Activated naive CD8-positive, alpha-beta T cell treated with anti-CD3 and anti-CD28 coated beads for 36 hours (primary cell): Measurements from ENCODE around the gene SNRPB2. TPM values are rescaled to one million over a fixed set of nuclear protein-coding genes. Genes with fewer than 3 reads are reported as not detected.

Experiments
- DNase-seq: peaks from one replicate; pipeline ENCODE4 v3.0.0; 2021
- H3K27ac Mint-ChIP-seq: one replicate; pipeline ENCODE4 v1.8.0; 2022; ENCODE audit warnings: mild to moderate bottlenecking, moderate library complexity, mixed read lengths
- H3K27me3 Mint-ChIP-seq: one replicate; pipeline ENCODE4 v1.8.0; 2022; ENCODE audit warnings: mild to moderate bottlenecking, mixed read lengths
- H3K36me3 Mint-ChIP-seq: one replicate; pipeline ENCODE4 v1.8.0; 2021; ENCODE audit warnings: mild to moderate bottlenecking, mixed read lengths
- H3K4me1 Mint-ChIP-seq: one replicate; pipeline ENCODE4 v1.8.0; 2021; ENCODE audit warnings: mixed read lengths
- H3K4me3 Mint-ChIP-seq: one replicate; pipeline ENCODE4 v1.8.0; 2022; ENCODE audit warnings: mild to moderate bottlenecking, moderate library complexity, mixed read lengths
- H3K9me3 Mint-ChIP-seq: one replicate; pipeline ENCODE4 v1.8.0; 2022; ENCODE audit warnings: mixed read lengths
- total RNA-seq, 2 experiments: library from RNA; stranded (reverse); gene quantifications; one replicate each; pipeline ENCODE4 v1.2.3, GENCODE V29; 2021

Gene SNRPB2
- total RNA-seq, 2 experiments from 2014 or later, result 139 to 140 TPM

DNA sequence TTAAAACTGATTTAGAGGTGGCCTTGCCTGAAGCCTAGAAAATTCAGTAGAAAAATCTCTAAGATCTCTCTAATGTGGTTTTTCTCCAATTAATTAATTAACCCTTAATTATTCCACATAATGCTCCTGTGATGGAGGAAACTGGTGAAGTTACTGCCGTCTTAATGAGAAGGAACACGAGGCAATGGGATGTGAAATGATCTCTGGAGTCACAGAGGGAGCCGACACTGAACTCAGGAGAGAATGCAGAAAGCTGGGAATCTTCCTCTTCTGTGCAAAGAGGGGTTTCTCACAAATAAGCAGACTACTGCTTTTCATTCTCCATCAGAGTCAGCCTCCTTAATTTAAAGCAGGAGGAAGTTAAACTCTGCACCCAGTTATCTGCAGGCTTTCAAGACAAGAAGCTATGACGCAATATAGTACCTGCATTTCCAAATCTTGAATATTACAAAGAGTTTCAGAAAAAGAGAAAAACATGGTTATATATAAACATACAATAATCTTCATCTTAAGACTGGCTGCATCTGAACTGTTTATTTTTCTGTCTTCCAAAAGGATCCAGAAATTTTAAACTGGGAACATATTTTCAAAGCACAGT is 18.1 kb upstream of the SNRPB2 start:
- no peak overlapping the region for H3K4me3 Mint-ChIP-seq

DNA sequence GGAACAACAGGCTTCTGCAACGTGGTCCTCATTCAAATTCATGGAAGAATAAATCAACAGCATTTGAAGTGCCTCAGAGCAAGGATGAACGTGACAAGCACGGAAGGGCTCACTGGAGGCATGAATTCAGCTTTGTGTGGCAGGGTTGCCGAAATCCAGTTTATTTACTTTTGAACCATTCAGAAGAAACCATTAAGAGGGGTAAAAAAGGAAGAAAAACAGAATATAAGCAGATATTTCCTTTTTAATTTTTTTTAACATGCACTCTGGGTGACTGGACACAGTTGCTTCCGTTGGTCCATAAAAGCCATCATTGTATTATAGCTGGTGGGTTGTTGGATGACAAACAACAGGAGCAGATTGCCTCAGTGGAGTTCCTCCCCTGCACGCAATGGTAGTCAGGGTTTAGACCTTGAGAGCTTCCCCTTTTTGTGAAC is 17.3 kb upstream of the SNRPB2 start:
- DNase-seq, result no peak
- Mint-ChIP-seq H3K9me3 (no peaks in the 10 kb centered on the region), H3K36me3 (no peaks in the 10 kb centered on the region), H3K4me1 (peaks cover 23% of the 10 kb centered on the region), H3K27ac (no peak overlapping the region), H3K4me3 (no peak overlapping the region), H3K27me3 (peaks cover 38% of the 10 kb centered on the region)

More for the DNA sequence above, 18.1 kb upstream of the SNRPB2 start:
- Mint-ChIP-seq H3K27me3 (peaks cover 41% of the 10 kb centered on the region), H3K36me3 (no peaks in the 10 kb centered on the region), H3K9me3 (no peaks in the 10 kb centered on the region), H3K27ac (no peak overlapping the region), H3K4me1 (peaks cover 25% of the 10 kb centered on the region)
- DNase-seq, result no peak

DNA sequence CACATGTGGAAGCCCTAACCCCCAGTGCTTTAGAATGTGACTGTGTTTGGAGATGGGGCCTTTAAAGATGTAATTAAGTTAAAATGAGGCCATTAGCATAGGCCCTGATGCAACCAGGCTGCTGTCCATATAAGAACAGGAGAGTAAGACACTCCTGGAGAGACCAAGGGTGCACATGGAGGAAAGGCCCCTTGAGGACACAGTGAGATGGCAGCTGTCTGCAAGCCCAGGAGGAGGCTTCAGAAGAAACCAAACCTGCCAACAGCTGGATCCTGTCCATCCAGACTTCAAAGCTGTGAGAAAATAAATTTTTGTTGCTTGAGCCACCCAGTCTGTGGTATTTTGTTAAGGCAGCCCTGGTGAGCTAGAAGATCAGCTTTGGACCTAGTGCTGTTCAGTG is 16.8 kb upstream of the SNRPB2 start:
- H3K9me3 Mint-ChIP-seq, result no peaks in the 10 kb centered on the region
- H3K27me3 Mint-ChIP-seq, result peaks cover 38% of the 10 kb centered on the region
- H3K27ac Mint-ChIP-seq, result no peak overlapping the region
- no peak overlapping the region for H3K4me3 Mint-ChIP-seq
- peaks cover 18% of the 10 kb centered on the region for H3K4me1 Mint-ChIP-seq
- DNase-seq, result no peak
- no peaks in the 10 kb centered on the region for H3K36me3 Mint-ChIP-seq

DNA sequence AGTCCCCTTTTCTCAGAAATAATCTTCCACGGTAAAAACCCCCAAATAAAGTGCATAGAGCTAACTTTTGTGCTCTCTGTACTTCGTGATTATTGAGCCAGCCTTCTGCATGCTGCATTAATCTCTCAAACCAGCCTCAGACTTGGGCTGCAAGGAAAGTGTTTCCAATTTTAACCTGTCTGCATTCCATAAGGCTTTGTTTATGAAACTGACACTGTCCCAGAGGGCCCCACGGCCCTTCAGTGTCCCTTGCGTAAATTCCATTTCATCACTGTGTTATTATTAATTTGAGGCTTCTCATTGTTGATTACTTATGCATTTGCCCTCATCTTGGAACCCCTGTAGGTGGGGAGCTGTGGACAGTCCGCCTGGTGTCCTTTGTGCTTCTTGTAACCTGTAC is 15.6 kb upstream of the SNRPB2 start:
- no peak for DNase-seq
- Mint-ChIP-seq H3K27ac (no peak overlapping the region), H3K4me3 (no peak overlapping the region), H3K9me3 (no peaks in the 10 kb centered on the region), H3K4me1 (peaks cover 6% of the 10 kb centered on the region), H3K36me3 (no peaks in the 10 kb centered on the region), H3K27me3 (peaks cover 44% of the 10 kb centered on the region)

DNA sequence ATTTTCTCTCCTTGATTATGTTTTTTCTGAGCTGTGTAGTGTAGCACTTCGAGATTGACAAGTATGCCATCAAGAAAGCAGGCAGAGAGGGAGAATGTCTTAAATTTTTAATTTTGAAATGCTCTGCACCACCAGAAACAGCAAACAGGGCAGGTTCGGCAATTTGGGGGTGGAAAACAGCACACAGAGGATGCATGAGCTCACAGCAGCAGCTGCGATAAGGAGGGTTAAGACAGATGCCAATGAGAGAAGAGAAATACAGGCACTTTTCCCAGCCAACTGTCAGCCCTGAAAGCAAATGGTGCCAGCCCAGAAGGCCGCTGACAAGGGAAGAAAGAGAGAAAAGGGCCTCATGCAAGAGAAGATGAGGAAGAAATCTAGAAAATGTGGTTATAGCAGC is 15.1 kb upstream of the SNRPB2 start:
- H3K27ac Mint-ChIP-seq, result no peak overlapping the region
- H3K27me3 Mint-ChIP-seq, result peaks cover 44% of the 10 kb centered on the region

DNA sequence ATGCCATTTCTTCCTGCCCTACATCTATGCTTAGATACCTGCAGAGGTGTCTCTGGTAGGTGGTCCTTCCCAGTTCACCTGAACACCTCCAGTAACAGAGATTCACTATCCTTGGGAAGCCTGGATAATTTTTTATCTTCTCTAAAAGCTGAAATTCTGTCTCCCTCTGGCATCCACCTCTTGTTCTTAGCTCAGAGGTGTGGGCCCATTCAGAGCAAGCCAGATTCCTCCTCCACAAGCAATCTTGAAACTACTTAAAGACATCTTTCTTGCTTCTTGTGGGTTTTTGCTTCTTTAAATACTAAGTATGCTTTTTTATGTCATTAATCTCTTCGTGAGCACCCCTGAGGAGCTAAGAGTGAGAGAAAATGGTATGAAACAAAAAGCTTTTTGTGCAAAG is 10.4 kb upstream of the SNRPB2 start:
- peaks cover 39% of the 10 kb centered on the region for H3K27me3 Mint-ChIP-seq
- H3K4me3 Mint-ChIP-seq, result no peak overlapping the region
- H3K4me1 Mint-ChIP-seq, result no peaks in the 10 kb centered on the region
- H3K27ac Mint-ChIP-seq, result no peak overlapping the region
- H3K36me3 Mint-ChIP-seq, result no peaks in the 10 kb centered on the region
- no peaks in the 10 kb centered on the region for H3K9me3 Mint-ChIP-seq
- no peak for DNase-seq

More for the DNA sequence above, 15.1 kb upstream of the SNRPB2 start:
- no peaks in the 10 kb centered on the region for H3K9me3 Mint-ChIP-seq
- H3K4me1 Mint-ChIP-seq, result peaks cover under 1% of the 10 kb centered on the region
- no peak overlapping the region for H3K4me3 Mint-ChIP-seq
- no peaks in the 10 kb centered on the region for H3K36me3 Mint-ChIP-seq
- DNase-seq, result no peak

DNA sequence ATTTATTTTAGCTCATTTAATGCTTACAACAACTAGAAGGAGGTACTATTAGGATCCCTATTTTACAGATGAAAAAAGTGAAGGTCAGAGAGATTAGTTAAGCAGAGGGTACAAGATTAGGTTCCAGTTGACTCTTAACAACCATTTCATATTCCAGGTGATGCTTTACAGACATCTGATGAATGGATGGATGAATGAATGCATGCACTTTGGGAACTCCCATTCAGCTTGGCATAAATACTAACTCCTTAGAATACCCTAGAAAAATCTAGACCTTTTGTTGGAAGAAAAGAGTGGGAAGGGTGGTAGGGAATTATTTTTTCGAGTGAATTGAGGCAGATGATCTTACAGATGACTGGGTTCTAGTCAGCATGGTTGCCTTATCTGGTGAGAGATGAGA is 746 bp upstream of the SNRPB2 start:
- DNase-seq, result no peak
- H3K27me3 Mint-ChIP-seq, result peaks cover 24% of the 10 kb centered on the region
- H3K27ac Mint-ChIP-seq, result peak overlapping the region; percentile 99
- H3K9me3 Mint-ChIP-seq, result peaks cover 6% of the 10 kb centered on the region
- H3K36me3 Mint-ChIP-seq, result peaks cover 40% of the 10 kb centered on the region
- peak overlapping the region; percentile 99 for H3K4me3 Mint-ChIP-seq
- H3K4me1 Mint-ChIP-seq, result peaks cover 31% of the 10 kb centered on the region

DNA sequence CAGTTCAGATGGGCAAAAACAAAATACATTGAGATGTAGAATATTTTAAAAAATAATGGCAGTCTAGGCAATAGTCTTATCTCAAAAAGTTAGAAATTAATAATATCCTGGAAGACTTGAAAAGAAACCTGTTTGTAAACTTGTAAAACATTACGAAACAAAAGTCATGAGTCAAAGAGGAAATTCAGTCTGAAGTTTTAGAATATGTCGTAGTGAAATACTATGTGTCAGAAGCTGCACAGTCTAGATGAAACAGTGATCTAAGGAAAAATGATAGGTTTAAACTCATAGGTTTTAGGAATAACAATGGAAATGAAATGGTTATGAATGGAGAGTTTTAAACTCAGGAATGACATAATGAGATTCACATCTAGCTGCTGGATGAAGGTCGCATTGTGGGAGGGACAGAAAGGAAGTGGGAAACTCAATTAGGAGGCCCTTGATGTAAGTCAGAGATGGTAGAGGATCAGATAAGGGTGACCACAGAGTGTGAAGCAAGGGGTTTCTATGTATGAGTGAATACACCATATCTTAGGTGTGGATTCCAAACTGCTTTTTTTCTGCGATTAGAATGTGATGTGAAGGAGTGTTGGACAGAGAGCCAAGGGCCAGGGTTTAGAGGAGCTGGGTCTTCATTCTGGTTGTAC is 2.8 kb downstream of the SNRPB2 start:
- peak overlapping the region; percentile 2 for H3K4me3 Mint-ChIP-seq
- H3K27ac Mint-ChIP-seq, result peak overlapping the region; percentile 40
- H3K27me3 Mint-ChIP-seq, result peaks cover 9% of the 10 kb centered on the region
- H3K4me1 Mint-ChIP-seq, result peaks cover 36% of the 10 kb centered on the region
- no peak for DNase-seq
- H3K36me3 Mint-ChIP-seq, result peaks cover 58% of the 10 kb centered on the region
- H3K9me3 Mint-ChIP-seq, result peaks cover 6% of the 10 kb centered on the region

DNA sequence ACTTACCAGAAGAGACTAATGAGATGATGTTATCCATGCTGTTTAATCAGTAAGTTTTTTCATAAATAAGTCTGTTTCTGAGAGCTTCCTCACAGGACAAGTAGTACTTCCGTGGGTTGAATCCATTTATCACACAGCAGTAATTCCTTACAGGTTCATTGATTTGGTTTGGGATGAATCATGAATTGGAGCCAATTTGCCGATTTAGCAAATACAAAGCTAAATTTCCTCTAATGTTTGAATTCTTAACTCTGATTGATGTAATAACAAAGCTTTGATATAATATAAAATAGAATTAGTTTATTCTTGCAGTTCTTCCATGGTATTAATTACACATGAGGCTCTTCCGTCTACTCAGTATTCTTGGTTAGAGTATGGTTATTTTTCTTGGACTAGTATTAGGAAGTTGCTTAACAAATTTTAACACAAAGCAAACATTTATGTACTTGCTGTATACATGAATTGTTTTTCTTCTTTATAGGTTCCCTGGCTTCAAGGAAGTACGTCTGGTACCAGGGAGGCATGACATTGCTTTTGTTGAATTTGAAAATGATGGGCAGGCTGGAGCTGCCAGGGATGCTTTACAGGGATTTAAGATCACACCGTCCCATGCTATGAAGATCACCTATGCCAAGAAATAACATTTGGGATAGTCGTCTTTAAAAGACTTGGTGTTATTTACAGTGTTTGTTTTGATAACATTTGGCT is 10.7 kb downstream of the SNRPB2 start:
- Mint-ChIP-seq H3K27ac (no peak overlapping the region), H3K36me3 (peaks cover 28% of the 10 kb centered on the region), H3K4me1 (peaks cover 2% of the 10 kb centered on the region), H3K9me3 (no peaks in the 10 kb centered on the region), H3K27me3 (no peaks in the 10 kb centered on the region), H3K4me3 (no peak overlapping the region)
- no peak for DNase-seq

DNA sequence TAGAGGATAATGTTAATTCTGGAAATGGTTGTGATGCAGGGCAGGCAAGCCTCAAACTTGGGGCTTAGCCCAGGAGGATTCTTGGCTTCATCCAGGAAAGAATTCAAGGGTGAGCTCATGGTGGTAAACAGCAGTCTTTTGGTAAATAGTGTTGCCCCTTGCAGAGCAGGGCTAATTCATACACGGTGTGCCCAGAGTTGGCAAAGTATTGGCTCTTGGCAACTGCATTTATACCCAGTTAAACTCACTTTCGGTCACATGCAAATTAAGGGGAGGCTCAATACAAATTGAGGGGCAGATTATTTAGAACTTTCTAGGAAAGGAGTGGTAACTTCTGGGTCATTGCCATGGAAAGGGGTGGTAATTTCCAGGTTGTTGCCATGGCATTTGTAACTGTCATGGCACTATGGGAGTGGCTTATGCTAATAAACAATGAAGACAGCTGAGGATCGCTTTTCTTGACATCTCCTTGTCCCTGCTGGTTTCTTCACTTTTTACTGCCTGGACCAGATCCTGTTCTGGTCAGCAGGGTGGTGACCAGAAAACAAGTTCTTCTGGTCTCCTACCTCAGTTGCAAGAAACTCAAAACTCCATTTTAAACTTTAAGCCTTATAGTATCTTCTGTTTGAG is 14.5 kb downstream of the SNRPB2 start:
- DNase-seq, result no peak
- H3K9me3 Mint-ChIP-seq, result no peaks in the 10 kb centered on the region
- H3K36me3 Mint-ChIP-seq, result peaks cover 15% of the 10 kb centered on the region
- no peaks in the 10 kb centered on the region for H3K4me1 Mint-ChIP-seq
- no peak overlapping the region for H3K27ac Mint-ChIP-seq
- H3K27me3 Mint-ChIP-seq, result peaks cover 5% of the 10 kb centered on the region
- H3K4me3 Mint-ChIP-seq, result no peak overlapping the region

DNA sequence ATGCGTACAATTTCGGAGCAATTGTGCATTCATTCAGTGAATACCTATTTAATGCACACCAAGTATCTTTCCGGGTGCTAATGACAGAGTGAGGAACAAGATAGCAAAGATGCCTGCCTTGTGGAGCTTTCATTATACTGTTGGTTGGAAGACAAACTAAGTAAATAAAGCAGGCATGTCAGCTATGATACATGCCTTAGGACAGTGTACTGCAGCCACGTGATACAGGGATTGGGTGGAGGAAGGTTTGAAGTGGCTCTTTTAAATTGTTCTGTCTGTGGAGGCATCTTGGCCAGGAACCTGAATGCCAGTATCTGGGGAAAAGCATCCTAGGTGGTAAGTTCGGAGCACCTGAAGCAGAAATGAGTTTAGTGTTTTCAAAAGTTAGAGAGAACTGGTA is 15.4 kb downstream of the SNRPB2 start:
- H3K27me3 Mint-ChIP-seq, result peaks cover 12% of the 10 kb centered on the region

DNA sequence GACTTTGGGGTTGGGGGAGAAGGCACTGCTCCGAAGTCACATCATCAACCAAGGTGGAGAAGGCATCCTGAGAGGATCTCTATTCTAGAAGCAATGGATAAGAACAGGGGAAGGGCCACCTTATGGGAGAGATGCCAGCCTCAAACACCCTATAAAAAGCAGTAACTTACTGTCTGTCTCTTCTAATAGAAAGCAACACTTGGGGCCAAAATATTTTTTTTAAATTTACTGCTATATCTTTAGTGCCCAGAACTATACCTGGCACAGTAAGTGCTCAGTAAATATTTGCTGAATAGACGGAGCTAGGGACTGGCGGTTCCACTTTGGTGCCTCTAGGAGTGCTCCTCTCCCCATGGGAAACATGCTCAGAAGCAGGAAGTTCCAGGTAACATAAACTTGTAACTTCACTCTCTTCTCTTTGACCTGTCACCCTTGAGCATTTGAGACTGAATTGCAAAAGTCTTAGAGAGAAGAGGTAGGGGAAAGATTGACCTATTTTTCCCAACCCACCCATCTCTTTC is 17.5 kb downstream of the SNRPB2 start:
- peaks cover 17% of the 10 kb centered on the region for H3K27me3 Mint-ChIP-seq
- H3K9me3 Mint-ChIP-seq, result no peaks in the 10 kb centered on the region
- H3K4me3 Mint-ChIP-seq, result no peak overlapping the region
- peaks cover 3% of the 10 kb centered on the region for H3K36me3 Mint-ChIP-seq
- peaks cover 4% of the 10 kb centered on the region for H3K4me1 Mint-ChIP-seq
- no peak overlapping the region for H3K27ac Mint-ChIP-seq
- DNase-seq, result no peak

More for the DNA sequence above, 15.4 kb downstream of the SNRPB2 start:
- no peak for DNase-seq
- H3K4me1 Mint-ChIP-seq, result no peaks in the 10 kb centered on the region
- no peak overlapping the region for H3K4me3 Mint-ChIP-seq
- no peaks in the 10 kb centered on the region for H3K9me3 Mint-ChIP-seq
- H3K27ac Mint-ChIP-seq, result no peak overlapping the region
- peaks cover 13% of the 10 kb centered on the region for H3K36me3 Mint-ChIP-seq

DNA sequence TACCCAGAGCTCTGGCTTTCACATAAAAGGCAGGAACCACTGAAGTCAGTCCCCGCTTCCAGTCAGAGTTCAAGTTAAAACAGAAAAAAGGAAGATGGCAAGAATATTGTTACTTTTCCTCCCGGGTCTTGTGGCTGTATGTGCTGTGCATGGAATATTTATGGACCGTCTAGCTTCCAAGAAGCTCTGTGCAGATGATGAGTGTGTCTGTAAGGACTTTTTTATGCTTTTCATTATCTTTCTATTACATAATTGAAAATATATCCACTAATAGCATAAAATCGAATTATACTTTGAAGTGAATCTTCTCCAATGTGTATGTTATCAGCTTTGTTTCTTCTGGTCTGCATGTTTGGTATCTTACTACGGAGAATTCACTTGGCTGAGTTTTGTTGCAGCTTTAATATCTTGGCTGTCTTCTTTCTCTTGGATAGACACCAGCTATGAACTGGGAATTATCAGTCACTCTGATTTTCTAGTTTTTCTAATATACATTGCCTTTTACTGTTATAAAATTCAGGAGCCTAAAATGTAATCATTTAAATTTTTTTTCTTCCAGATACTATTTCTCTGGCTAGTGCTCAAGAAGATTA is 18.6 kb downstream of the SNRPB2 start, which contains the start of gene OTOR:
Gene OTOR (plus strand): TSS at position 51 of the 593 bp plus-strand sequence. CDS start 44 bp downstream, at position 95.
- H3K4me1 Mint-ChIP-seq, result peaks cover 4% of the 10 kb centered on the region
- H3K4me3 Mint-ChIP-seq, result no peak within 1 kb of the TSS
- no peaks in the 10 kb centered on the region for H3K36me3 Mint-ChIP-seq
- H3K27me3 Mint-ChIP-seq, result peaks cover 17% of the 10 kb centered on the region
- H3K27ac Mint-ChIP-seq, result no peak within 1 kb of the TSS
- no peak for DNase-seq
- H3K9me3 Mint-ChIP-seq, result no peaks in the 10 kb centered on the region

DNA sequence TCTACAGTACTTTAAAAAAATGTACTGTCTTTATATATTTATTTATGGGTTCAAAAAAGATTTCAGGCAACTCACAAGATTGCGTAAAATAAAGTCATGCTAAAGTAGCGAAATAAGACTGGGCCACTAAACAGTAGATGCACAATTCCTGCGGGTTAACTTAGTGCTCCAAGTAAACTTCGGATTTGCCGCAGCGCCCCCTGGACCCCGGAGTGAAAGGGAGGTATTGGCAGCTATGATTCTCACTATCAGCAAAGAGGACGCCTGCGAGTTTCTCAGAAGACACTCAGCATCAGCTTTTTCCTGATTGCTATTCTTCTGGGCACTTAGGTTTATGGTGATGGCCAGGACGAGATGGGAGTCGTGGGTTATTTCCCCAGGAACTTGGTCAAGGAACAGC is 19.7 kb downstream of the SNRPB2 start:
- peaks cover 20% of the 10 kb centered on the region for H3K27me3 Mint-ChIP-seq
- peaks cover 4% of the 10 kb centered on the region for H3K4me1 Mint-ChIP-seq
- H3K9me3 Mint-ChIP-seq, result no peaks in the 10 kb centered on the region
- H3K4me3 Mint-ChIP-seq, result no peak overlapping the region
- H3K27ac Mint-ChIP-seq, result no peak overlapping the region
- H3K36me3 Mint-ChIP-seq, result no peaks in the 10 kb centered on the region
- DNase-seq, result no peak

DNA sequence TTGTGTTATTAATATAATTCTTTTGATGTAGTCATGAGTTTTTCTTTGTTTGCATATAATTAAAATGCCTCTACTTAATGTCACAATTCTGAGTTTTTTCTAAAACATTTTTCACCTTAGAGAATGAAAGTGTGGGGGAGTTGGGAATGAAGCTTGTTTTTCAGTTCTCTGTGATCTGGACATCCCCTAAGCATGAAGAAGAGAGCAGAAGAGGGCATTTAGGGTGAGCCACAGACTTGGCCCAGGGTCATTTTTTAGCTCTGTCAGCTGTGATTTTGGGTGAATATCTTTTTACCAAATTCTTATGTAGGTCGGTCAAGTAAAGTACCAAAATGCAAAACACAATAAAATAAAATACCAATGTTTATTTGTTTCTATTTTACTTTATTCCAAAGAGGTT is 22.3 kb downstream of the SNRPB2 start:
- no peaks in the 10 kb centered on the region for H3K36me3 Mint-ChIP-seq
- peaks cover 4% of the 10 kb centered on the region for H3K4me1 Mint-ChIP-seq
- H3K9me3 Mint-ChIP-seq, result no peaks in the 10 kb centered on the region
- no peak overlapping the region for H3K27ac Mint-ChIP-seq
- no peak overlapping the region for H3K4me3 Mint-ChIP-seq
- DNase-seq, result no peak
- H3K27me3 Mint-ChIP-seq, result peaks cover 27% of the 10 kb centered on the region
